ENCODE data around the gene TAF11L14. TPM values are rescaled to one million over a fixed set of nuclear protein-coding genes. Genes with fewer than 3 reads are reported as not detected.
"Not testable (repeated sequence)": the region's sequence is repeated elsewhere in the genome, so short reads cannot be mapped to it uniquely, and the experiment has no call there.

Gene TAF11L14
- total RNA-seq (ENCODE audit: insufficient read depth, low replicate concordance) = 9.4 TPM

GRCh38 chr5:17634160-17634559 is at the start of gene TAF11L14:
TSS of gene TAF11L14 (plus strand) at chr5:17634460.
- no peak for DNase-seq (ENCODE audit: low spot score)

GRCh38 chr5:17585658-17586057 is 48.6 kb upstream of the TAF11L14 start, which contains the start of gene TAF11L7:
TSS of gene TAF11L7 (minus strand) at chr5:17585758.
- not testable (repeated sequence) for DNase-seq (ENCODE audit: low spot score)

- not testable (repeated sequence) for DNase-seq (ENCODE audit: low spot score)
Observed at GRCh38 chr5:17590860-17591259, 43.4 kb upstream of the TAF11L14 start, which contains the start of gene TAF11L8. TSS of gene TAF11L8 (minus strand) at chr5:17590960.

- DNase-seq (ENCODE audit: low spot score) = not testable (repeated sequence)
Observed at GRCh38 chr5:17594255-17594654, 40.0 kb upstream of the TAF11L14 start, which contains the start of gene TAF11L9. TSS of gene TAF11L9 (minus strand) at chr5:17594394.

GRCh38 chr5:17597728-17598127 is 36.5 kb upstream of the TAF11L14 start, which contains the start of gene TAF11L10:
TSS of gene TAF11L10 (minus strand) at chr5:17597828.
- not testable (repeated sequence) for DNase-seq (ENCODE audit: low spot score)

GRCh38 chr5:17603880-17604279 is 30.4 kb upstream of the TAF11L14 start, which contains the start of gene TAF11L11:
TSS of gene TAF11L11 (plus strand) at chr5:17604183.
- not testable (repeated sequence) for DNase-seq (ENCODE audit: low spot score)

- no peak for DNase-seq (ENCODE audit: low spot score)
Observed at GRCh38 chr5:17604951-17605350, 29.3 kb upstream of the TAF11L14 start.

GRCh38 chr5:17607461-17607860 is 26.8 kb upstream of the TAF11L14 start:
- DNase-seq (ENCODE audit: low spot score) = not testable (repeated sequence)

- not testable (repeated sequence) for DNase-seq (ENCODE audit: low spot score)
Observed at GRCh38 chr5:17610092-17610491, 24.2 kb upstream of the TAF11L14 start, which contains the start of gene TAF11L12. TSS of gene TAF11L12 (plus strand) at chr5:17610392.

GRCh38 chr5:17614872-17615605 is 19.2 kb upstream of the TAF11L14 start:
- no peak for DNase-seq (ENCODE audit: low spot score)

- no peak for DNase-seq (ENCODE audit: low spot score)
Observed at GRCh38 chr5:17619354-17619753, 14.9 kb upstream of the TAF11L14 start.

GRCh38 chr5:17620627-17621026 is 13.6 kb upstream of the TAF11L14 start:
- no peak for DNase-seq (ENCODE audit: low spot score)

- no peak for DNase-seq (ENCODE audit: low spot score)
Observed at GRCh38 chr5:17625686-17626085, 8.6 kb upstream of the TAF11L14 start.

GRCh38 chr5:17631788-17632187 is 2.5 kb upstream of the TAF11L14 start, which contains the start of gene TAF11L13:
TSS of gene TAF11L13 (plus strand) at chr5:17632088.
- not testable (repeated sequence) for DNase-seq (ENCODE audit: low spot score)

- DNase-seq (ENCODE audit: low spot score) = not testable (repeated sequence)
Observed at GRCh38 chr5:17649232-17649631, 15.0 kb downstream of the TAF11L14 start.

- DNase-seq (ENCODE audit: low spot score) = not testable (repeated sequence)
Observed at GRCh38 chr5:17655201-17655759, 21.0 kb downstream of the TAF11L14 start.

GRCh38 chr5:17655921-17656320 is 21.7 kb downstream of the TAF11L14 start:
- DNase-seq (ENCODE audit: low spot score) = no peak

GRCh38 chr5:17663182-17663581 is 28.9 kb downstream of the TAF11L14 start:
- DNase-seq (ENCODE audit: low spot score) = no peak

GRCh38 chr5:17665836-17666235 is 31.6 kb downstream of the TAF11L14 start:
- no peak for DNase-seq (ENCODE audit: low spot score)

GRCh38 chr5:17666726-17667235 is 32.5 kb downstream of the TAF11L14 start:
- no peak for DNase-seq (ENCODE audit: low spot score)

GRCh38 chr5:17670353-17670752 is 36.1 kb downstream of the TAF11L14 start:
- DNase-seq (ENCODE audit: low spot score) = no peak

GRCh38 chr5:17678751-17679324 is 44.6 kb downstream of the TAF11L14 start:
- no peak for DNase-seq (ENCODE audit: low spot score)
